Measurements from ENCODE around the gene RNF4.

The RNF4 gene

GRCh38 chr4:2437475-2438215, 31.3 kb upstream of the RNF4 start:
- no peak for DNase-seq (ENCODE audit: low read depth in 2 of 2)

GRCh38 chr4:2438822-2439718, 29.8 kb upstream of the RNF4 start:
- DNase-seq (ENCODE audit: low read depth in 2 of 2): no peak

GRCh38 chr4:2441393-2442174, 27.3 kb upstream of the RNF4 start:
- peak; percentile 37 to 42 for DNase-seq (ENCODE audit: low read depth in 2 of 2)

- no peak for DNase-seq (ENCODE audit: low read depth in 2 of 2)
Measured at GRCh38 chr4:2442175-2442993, 26.5 kb upstream of the RNF4 start.

- DNase-seq (ENCODE audit: low read depth in 2 of 2): no peak
Measured at GRCh38 chr4:2443061-2443730, 25.7 kb upstream of the RNF4 start.

GRCh38 chr4:2443956-2444740, 24.8 kb upstream of the RNF4 start:
- no peak for DNase-seq (ENCODE audit: low read depth in 2 of 2)

- DNase-seq (ENCODE audit: low read depth in 2 of 2): no peak
Measured at GRCh38 chr4:2445130-2445529, 23.8 kb upstream of the RNF4 start.

GRCh38 chr4:2445571-2445970, 23.3 kb upstream of the RNF4 start:
- DNase-seq (ENCODE audit: low read depth in 2 of 2): no peak

- no peak for DNase-seq (ENCODE audit: low read depth in 2 of 2)
Measured at GRCh38 chr4:2446656-2447564, 22.0 kb upstream of the RNF4 start.

- no peak for DNase-seq (ENCODE audit: low read depth in 2 of 2)
Measured at GRCh38 chr4:2448589-2448988, 20.3 kb upstream of the RNF4 start.

GRCh38 chr4:2449051-2449450, 19.9 kb upstream of the RNF4 start:
- no peak for DNase-seq (ENCODE audit: low read depth in 2 of 2)

GRCh38 chr4:2449511-2450392, 19.2 kb upstream of the RNF4 start:
- DNase-seq (ENCODE audit: low read depth in 2 of 2): no peak

- DNase-seq (ENCODE audit: low read depth in 2 of 2): no peak
Measured at GRCh38 chr4:2450394-2451035, 18.4 kb upstream of the RNF4 start.

- DNase-seq (ENCODE audit: low read depth in 2 of 2): no peak
Measured at GRCh38 chr4:2451036-2451520, 17.8 kb upstream of the RNF4 start.

GRCh38 chr4:2451821-2452785, 16.8 kb upstream of the RNF4 start:
- no peak for DNase-seq (ENCODE audit: low read depth in 2 of 2)

Data from stimulated activated CD8-positive, alpha-beta memory T cell treated with anti-CD3 and anti-CD28 coated beads, Interleukin-15, amount 100 ng/mL, for 4 hours (primary cell).